Esophagus squamous epithelium (tissue), 4 donors: ENCODE data around the gene DMBX1.

Experiments
- CTCF ChIP-seq, 6 experiments: fragments of 450-650 bp in 4 of 6; fragments of 200-600 bp in 2 of 6; sonication (generic) in 2 of 6; IDR thresholded peaks; one replicate each; pipeline ENCODE4 v1.5.1; 2016 to 2019; ENCODE audit warnings: antibody characterized with exemption in 6 of 6, mild to moderate bottlenecking in 4 of 6, moderate library complexity in 4 of 6
- POLR2A ChIP-seq, 4 donors: fragments of 450-650 bp; IDR thresholded peaks; one replicate each; pipeline ENCODE4 v1.6.1; 2017; ENCODE audit warnings: antibody characterized with exemption in 4 of 4, mild to moderate bottlenecking in 4 of 4, moderate library complexity in 3 of 4

GRCh38 chr1:46521414-46521813, 31.8 kb downstream of the DMBX1 start:
- TF ChIP-seq POLR2A (IDR thresholded peaks at IDR 0.05) = no peak
- no peak for TF ChIP-seq CTCF (IDR thresholded peaks at IDR 0.05)
